AG08396 (cell line): ENCODE results near the gene RHOA.

ENCODE experiments used
- DNase-seq: peaks from one replicate; pipeline ENCODE4 v3.0.0; 2012; ENCODE audit warnings: low spot score, mixed read lengths

Gene RHOA

GRCh38 chr3:49411968-49412631 is at the start of gene RHOA, which contains the start of gene TCTA:
RHOA (minus strand) TSS chr3:49411976; CDS start chr3:49375589, 36,387 bp downstream.
TCTA (plus strand) TSS chr3:49412423; CDS start chr3:49412427, 4 bp downstream.
- peak; percentile 100 for DNase-seq

GRCh38 chr3:49460956-49461355 is 49.2 kb upstream of the RHOA start:
- DNase-seq, result no peak

DNA sequence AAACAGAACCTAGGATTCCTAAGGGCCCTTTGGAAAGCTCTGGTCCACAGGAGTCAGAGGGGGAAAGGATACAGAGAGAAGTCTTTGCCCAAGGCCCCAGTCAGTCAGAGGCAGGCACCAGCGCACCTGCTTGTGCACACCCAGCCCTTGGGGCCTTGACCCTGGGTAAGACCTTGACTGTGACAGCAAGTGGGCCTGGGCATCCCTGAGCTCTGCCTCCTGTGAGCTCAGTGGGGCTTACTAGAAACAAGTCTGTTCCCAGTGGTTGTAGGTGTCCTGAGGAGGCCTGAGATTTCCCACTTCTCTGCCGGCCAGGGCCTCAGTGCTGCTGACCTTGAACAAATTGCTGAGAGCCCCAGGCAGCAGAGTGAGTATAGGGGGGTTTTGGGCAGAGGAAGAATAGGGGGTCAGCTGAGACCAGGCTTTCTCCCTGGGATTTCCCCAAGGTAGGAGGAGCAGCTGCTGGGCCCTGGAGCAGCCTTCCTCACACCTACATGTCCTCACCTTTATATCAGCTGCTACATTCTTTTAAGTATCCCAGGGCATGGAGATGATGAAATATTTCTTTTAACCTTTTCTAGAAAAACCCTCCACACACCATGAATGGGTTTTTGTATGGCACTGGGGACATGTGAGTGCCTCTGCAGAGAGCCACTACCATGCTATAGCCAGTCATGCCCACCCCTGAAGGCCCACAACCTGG is 48.6 kb upstream of the RHOA start:
- no peak for DNase-seq

GRCh38 chr3:49456466-49456865 is 44.7 kb upstream of the RHOA start:
- DNase-seq, result peak; percentile 26

- peak; percentile 3 for DNase-seq
Observed at GRCh38 chr3:49454898-49455681, 43.3 kb upstream of the RHOA start.

GRCh38 chr3:49454458-49454857 is 42.7 kb upstream of the RHOA start:
- DNase-seq, result no peak

DNA sequence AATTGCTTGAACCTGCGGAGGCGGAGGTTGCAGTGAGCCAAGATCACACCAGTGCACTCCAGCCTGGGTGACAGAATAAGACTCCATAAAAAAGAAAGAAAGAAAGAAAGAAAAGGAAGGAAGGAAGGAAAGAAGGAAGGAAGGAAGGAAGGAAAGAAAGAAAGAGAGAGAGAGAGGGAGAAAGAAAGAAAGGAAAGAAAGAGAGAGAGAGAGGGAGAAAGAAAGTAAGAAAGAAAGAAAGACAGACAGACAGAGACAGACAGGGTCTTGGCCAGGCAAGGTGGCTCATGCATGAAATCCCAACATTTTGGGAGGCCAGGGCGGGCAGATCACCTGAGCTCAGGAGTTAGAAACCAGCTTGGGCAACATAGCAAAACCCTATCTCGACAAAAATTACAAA is 41.8 kb upstream of the RHOA start:
- no peak for DNase-seq

- no peak for DNase-seq
Observed at GRCh38 chr3:49445391-49445790, 33.6 kb upstream of the RHOA start.

DNA sequence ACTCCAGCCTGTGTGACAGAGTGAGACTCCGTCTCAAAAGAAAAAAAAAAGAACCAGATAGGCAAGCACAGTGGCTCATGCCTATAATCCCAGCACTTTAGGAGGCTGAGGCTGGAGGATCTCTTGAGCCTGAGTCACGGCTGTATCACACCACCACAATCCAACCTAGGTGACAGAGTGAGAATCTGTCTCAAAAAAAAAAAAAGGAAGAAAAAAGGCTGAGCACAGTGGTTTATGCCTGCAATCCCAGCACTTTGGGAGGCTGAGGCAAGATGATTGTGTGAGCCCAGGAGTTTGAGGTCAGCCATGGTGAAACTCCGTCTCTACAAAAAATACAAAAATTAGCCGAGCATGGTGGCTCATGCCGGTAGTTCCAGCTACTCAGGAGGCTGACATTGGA is 23.0 kb upstream of the RHOA start:
- DNase-seq, result no peak

- DNase-seq, result no peak
Observed at GRCh38 chr3:49428752-49429080, 16.9 kb upstream of the RHOA start.

DNA sequence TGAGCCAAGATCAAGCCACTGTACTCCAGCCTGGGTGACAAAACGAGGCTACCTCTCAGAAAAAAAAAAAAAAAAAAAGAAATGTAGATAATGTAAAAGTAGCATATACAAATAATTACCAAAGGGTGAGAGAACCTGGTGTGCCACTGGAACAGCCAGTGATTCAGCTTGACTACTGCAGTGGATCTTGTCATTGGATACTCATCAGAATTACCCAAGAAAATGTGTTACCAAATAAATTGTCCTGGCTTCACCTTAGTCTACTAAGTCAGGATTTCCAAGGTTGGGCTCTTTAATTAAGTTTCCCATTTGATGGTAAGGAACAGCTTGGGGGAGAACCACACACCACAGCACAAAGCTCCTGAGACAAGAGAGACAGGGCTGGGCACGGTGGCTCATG is 15.8 kb upstream of the RHOA start:
- peak; percentile 0 for DNase-seq

- DNase-seq, result no peak
Observed at GRCh38 chr3:49424816-49425215, 13.0 kb upstream of the RHOA start.

- DNase-seq, result peak; percentile 26
Observed at GRCh38 chr3:49422379-49423248, 10.8 kb upstream of the RHOA start, which contains the start of gene AMT. AMT (minus strand) TSS chr3:49422473; CDS start chr3:49422450, 23 bp downstream.

- no peak for DNase-seq
Observed at GRCh38 chr3:49421890-49422378, 10.2 kb upstream of the RHOA start.

- DNase-seq, result no peak
Observed at GRCh38 chr3:49417516-49418120, 5.8 kb upstream of the RHOA start.

DNA sequence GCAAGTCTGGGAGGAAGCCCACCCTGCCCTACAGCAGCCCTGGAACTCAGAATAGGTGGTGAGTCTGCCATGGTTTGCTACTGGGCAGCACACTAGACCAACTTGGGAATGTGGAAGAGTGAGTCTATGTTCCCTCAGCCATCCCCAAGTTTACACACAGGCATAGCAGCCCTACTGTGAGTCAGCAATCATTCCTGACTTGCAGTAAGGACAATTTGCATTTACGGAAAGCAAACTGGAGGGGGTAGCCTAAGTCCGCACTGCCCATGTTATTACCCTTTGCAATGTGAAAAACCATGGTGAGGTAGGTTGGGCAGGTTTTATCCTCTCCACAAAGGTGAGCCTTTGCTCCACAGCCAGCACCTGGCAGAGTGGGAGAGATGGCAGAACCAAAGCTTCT is 5.1 kb upstream of the RHOA start:
- DNase-seq, result no peak

GRCh38 chr3:49415931-49416601 is 4.3 kb upstream of the RHOA start:
- DNase-seq, result no peak

DNA sequence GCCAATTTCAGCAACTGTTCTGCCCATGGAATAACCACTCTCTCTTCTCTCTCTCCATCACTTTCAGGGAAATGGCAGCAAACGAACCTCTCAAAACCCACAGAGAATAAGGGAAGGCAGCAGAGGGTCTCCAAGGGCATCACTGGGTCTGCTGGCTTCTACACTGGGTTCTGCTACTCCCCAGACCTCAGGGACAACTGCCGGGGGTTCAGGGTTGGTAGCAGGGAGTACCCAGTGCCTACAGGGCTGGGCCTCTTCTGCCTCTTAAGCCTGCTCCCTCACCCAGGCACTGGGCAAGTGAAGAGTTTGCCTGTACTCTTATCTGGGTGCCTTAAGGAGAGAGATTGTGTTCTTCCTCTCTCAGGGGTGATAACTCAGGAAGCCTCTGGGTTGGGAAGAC is 3.0 kb upstream of the RHOA start:
- no peak for DNase-seq

DNA sequence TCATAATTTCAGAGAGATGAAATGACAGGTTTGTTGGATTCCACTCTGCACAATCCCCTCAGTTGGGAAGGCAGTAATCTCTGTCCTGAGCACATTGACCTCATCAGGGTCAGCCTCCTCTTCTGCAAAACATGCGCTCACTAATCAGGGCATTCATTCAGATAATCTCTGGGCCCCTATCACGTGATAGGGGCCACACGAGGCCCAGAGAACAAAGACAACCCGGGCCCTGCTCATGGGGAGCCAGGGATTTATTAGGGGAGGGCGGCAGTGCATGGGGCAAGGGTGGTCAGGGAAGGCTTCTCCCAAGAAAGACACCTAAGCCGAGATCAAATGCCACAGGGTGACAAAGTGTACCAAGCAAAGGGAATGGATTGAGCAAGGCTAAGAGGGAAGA is 1.6 kb upstream of the RHOA start:
- DNase-seq, result no peak

GRCh38 chr3:49412632-49413337 is 1.0 kb upstream of the RHOA start:
- DNase-seq, result no peak
